Measurements from ENCODE around the gene ABCC12.

The ABCC12 gene

DNA sequence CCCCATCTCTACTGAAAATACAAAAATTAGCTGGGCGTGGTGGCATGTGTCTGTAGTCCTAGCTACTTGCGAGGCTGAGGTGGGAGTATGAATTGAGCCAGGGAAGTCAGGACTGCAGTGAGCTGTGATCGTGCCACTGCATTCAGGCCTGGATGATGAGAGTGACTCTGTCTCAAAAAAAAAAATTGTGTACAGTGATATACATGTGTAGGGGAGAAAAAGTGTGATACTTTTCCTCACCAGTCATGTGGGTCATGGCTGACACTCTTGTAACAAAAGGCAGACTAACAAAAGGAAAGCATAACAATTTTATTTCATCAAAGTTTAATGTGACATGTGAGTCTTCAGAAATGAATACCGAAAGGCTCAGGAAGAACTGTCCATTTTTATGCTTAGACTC is 2.0 kb upstream of the ABCC12 start:
- TF ChIP-seq, protein P1, sequence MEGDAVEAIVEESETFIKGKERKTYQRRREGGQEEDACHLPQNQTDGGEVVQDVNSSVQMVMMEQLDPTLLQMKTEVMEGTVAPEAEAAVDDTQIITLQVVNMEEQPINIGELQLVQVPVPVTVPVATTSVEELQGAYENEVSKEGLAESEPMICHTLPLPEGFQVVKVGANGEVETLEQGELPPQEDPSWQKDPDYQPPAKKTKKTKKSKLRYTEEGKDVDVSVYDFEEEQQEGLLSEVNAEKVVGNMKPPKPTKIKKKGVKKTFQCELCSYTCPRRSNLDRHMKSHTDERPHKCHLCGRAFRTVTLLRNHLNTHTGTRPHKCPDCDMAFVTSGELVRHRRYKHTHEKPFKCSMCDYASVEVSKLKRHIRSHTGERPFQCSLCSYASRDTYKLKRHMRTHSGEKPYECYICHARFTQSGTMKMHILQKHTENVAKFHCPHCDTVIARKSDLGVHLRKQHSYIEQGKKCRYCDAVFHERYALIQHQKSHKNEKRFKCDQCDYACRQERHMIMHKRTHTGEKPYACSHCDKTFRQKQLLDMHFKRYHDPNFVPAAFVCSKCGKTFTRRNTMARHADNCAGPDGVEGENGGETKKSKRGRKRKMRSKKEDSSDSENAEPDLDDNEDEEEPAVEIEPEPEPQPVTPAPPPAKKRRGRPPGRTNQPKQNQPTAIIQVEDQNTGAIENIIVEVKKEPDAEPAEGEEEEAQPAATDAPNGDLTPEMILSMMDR (conservative IDR thresholded peaks at IDR 0.05; ENCODE audit: low read depth): no peak
- ChIA-PET CTCF (interaction anchor here (0.7 to 2.0 kb wide), 4 partner anchors 676 to 1235 kb away, joined by 3 to 8 read pairs (median 6); partner anchors contain the start of gene NETO2), POLR2A (ENCODE audit: low non-redundant PET) (no interaction called here)
- H3K27ac ChIP-seq: no peak overlapping the region
- DNase-seq (ENCODE audit: low spot score): no peak

DNA sequence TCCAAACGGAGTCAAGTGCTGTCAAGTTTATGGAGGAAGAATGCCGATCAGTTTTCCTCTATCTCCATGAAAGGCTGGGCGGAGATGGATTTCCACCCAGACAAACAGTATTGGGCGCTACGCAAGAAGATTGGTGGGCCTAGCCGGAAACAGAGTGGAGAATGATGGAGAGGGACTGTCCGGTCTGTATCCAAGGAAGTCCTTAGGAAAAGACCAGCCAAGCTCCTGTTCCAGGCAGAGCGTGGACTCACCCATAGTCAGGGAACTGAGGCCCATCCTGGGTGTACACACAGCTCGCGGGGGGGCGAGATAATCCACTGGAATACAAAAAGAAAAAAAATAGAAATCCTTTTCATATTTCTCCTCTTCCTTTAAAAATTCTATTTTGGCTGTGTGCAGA is 1.5 kb upstream of the ABCC12 start:
- ChIA-PET CTCF (interaction anchor here (0.5 to 2.0 kb wide), 8 partner anchors 458 to 1133 kb away, joined by 3 to 8 read pairs (median 4); partner anchors contain the start of genes ITFG1, NETO2 and PHKB), POLR2A (ENCODE audit: low non-redundant PET) (no interaction called here)
- no peak overlapping the region for H3K27ac ChIP-seq

DNA sequence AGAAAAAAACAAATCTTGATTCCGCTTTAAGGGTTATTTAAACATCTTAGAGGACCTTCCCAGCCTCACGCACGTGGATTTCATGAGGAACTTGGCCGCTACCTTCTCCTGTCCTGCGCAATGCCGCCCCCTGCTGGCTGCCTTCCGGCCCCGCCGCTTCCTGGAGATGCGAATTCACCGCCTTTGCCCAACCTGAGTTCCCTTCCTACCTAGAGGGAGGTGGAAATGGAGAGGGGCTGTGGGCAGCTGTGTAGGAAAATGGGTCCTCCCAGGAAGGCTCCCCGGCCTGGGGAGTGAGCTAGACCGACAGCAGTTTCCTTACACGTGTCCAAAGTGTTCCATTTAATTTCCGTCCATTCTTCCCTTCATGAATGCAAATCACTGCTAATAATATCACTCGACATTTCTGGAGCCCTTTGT is 1.0 kb upstream of the ABCC12 start:
- no peak overlapping the region for H3K27ac ChIP-seq
- POLR2A ChIA-PET (ENCODE audit: low non-redundant PET): no interaction called here
- TF ChIP-seq, protein P1 (conservative IDR thresholded peaks at IDR 0.05; ENCODE audit: low read depth): peak; percentile 96
- CTCF ChIA-PET: interaction anchor here (0.5 to 0.8 kb wide), 6 partner anchors 285 to 1133 kb away, joined by 3 to 4 read pairs (median 4); partner anchors contain the start of genes ITFG1 and PHKB
- peak; percentile 65 for DNase-seq (ENCODE audit: low spot score)

More for the DNA sequence above, 1.5 kb upstream of the ABCC12 start:
- TF ChIP-seq, protein P1 (conservative IDR thresholded peaks at IDR 0.05; ENCODE audit: low read depth): no peak
- no peak for DNase-seq (ENCODE audit: low spot score)

DNA sequence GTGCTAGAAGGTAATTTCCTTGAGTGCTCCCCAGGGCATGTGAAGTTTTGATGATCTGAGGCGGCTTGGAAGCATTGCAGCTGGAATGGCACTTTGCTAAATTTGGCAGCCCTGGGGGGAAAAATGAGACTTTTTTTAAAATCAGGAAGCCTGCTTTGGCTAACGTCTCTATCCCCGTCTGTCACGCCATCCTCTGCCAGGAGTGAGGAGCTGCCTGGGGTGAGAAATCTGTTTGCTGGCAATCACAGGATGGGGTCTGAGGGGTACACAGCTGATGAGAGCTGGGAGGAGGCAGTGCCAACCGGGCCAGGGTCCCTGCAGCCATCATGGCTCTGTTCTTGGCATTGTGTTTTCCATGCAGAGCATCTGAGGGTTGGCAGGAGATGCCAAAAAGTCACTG is 2.0 kb downstream of the ABCC12 start:
- ChIA-PET CTCF (interaction anchor here (0.6 to 1.4 kb wide), 2 partner anchors 11 to 54 kb away, joined by 3 to 4 read pairs; no protein-coding TSS in a partner anchor), POLR2A (ENCODE audit: low non-redundant PET) (no interaction called here)
- H3K27ac ChIP-seq: no peak overlapping the region
- no peak for DNase-seq (ENCODE audit: low spot score)
- TF ChIP-seq, protein P1 (conservative IDR thresholded peaks at IDR 0.05; ENCODE audit: low read depth): no peak

DNA sequence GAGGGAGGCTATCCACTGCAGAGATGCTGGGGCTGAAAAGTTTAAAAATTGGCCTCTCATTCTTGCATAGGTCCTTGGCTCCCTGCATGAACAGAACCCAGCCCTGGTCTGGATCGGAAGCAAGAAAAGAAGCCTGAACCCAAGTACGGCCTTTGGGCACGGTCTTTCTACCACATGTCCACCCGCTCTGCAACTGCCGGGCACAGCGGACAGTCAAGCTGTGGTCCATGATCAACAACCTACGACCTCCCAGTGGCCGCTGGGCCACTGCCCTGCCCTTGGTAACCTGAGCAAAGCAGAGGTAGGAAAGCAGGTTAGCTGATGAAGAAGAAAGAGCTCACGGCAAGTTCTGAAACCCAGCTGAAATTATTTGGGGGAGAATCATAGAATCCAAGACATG is 3.6 kb downstream of the ABCC12 start:
- POLR2A ChIA-PET (ENCODE audit: low non-redundant PET): no interaction called here
- TF ChIP-seq, protein P1 (conservative IDR thresholded peaks at IDR 0.05; ENCODE audit: low read depth): no peak
- no peak overlapping the region for H3K27ac ChIP-seq
- CTCF ChIA-PET: interaction anchor here (1.4 kb wide), 1 partner anchor 13 kb away, joined by 3 read pairs; no protein-coding TSS in a partner anchor
- no peak for DNase-seq (ENCODE audit: low spot score)

DNA sequence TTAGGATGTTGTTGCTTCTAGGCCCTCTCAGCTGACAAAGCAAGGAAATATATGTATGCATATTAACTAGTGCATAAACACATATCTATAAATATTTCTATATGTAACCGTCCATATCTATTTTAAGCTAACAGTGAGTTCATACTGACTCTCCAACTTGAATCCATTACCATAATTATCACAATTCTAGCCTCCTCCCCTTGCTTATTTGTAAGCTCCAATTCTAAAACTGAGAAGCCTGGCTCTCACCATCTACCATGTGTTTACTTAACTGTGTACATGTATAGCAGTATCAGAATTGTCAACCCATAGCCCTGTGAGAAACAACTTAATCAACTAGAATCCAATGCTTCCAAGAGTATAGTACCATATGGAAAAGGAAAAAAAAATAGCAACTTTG is 5.1 kb downstream of the ABCC12 start:
- no peak overlapping the region for H3K27ac ChIP-seq
- TF ChIP-seq, protein P1 (conservative IDR thresholded peaks at IDR 0.05; ENCODE audit: low read depth): no peak
- no peak for DNase-seq (ENCODE audit: low spot score)
- ChIA-PET CTCF (no interaction called here), POLR2A (ENCODE audit: low non-redundant PET) (no interaction called here)
